ENCODE measurements around the gene PSIP1. TPM values are rescaled to one million over a fixed set of nuclear protein-coding genes. Genes with fewer than 3 reads are reported as not detected.

The PSIP1 gene
- total RNA-seq, 2 donors from 2014 or later, result 25.5 to 41.2 TPM

GRCh38 chr9:15421990-15422371 lies 88.8 kb downstream of the PSIP1 start:
- Histone ChIP-seq H3K27ac (peak overlapping the region; percentile 90), H3K9ac (ENCODE audit: low read depth in 2 of 2, low read length in 2 of 2) (peak overlapping the region; percentile 58 to 97), H3K4me1 (peaks cover 19% of the 10 kb centered on the region), H3K9me3 (no peaks in the 10 kb centered on the region), H3K27me3 (no peaks in the 10 kb centered on the region), H3K4me3 (peak overlapping the region; percentile 98), H3K36me3 (no peaks in the 10 kb centered on the region)
- DNase-seq, result no peak
- TF ChIP-seq, protein P1, sequence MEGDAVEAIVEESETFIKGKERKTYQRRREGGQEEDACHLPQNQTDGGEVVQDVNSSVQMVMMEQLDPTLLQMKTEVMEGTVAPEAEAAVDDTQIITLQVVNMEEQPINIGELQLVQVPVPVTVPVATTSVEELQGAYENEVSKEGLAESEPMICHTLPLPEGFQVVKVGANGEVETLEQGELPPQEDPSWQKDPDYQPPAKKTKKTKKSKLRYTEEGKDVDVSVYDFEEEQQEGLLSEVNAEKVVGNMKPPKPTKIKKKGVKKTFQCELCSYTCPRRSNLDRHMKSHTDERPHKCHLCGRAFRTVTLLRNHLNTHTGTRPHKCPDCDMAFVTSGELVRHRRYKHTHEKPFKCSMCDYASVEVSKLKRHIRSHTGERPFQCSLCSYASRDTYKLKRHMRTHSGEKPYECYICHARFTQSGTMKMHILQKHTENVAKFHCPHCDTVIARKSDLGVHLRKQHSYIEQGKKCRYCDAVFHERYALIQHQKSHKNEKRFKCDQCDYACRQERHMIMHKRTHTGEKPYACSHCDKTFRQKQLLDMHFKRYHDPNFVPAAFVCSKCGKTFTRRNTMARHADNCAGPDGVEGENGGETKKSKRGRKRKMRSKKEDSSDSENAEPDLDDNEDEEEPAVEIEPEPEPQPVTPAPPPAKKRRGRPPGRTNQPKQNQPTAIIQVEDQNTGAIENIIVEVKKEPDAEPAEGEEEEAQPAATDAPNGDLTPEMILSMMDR (IDR thresholded peaks at IDR 0.05), result no peak
- intact Hi-C loops (cut with DNase I), result loop anchor here (5.0 kb wide), 1 partner anchor 115 kb away; the partner anchor contains the start of gene TTC39B

GRCh38 chr9:15421532-15421931 lies 89.2 kb downstream of the PSIP1 start:
- Histone ChIP-seq H3K27ac (peak overlapping the region; percentile 90), H3K9me3 (no peaks in the 10 kb centered on the region), H3K27me3 (no peaks in the 10 kb centered on the region), H3K4me1 (peaks cover 19% of the 10 kb centered on the region), H3K36me3 (no peaks in the 10 kb centered on the region), H3K9ac (ENCODE audit: low read depth in 2 of 2, low read length in 2 of 2) (peak overlapping the region in 1 of 2 donors; percentile 97), H3K4me3 (no peak overlapping the region)
- DNase-seq, result peak; percentile 41
- intact Hi-C loops (cut with DNase I), result loop anchor here (5.0 kb wide), 1 partner anchor 114 kb away; the partner anchor contains the start of gene TTC39B
- TF ChIP-seq, protein P1 (IDR thresholded peaks at IDR 0.05), result no peak

DNA sequence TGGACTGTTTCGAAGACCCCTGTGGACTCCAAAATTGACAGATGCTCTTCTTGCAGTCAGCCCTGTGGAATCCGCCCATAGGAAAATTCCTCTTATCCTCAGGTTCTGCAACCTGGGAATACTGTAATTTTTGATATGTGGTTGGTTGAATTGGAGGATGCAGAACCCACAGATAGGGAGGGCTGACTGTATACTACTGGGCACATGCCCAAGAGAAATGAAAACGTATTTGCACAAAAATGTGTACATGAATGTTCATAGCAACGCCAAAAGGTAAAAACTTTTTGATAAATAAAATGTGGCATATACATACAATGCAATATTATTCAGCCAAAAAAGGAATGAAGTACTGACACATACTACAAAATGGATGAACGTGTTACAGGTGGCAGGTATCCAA lies 90.0 kb downstream of the PSIP1 start:
- Histone ChIP-seq H3K4me3 (no peak overlapping the region), H3K4me1 (peaks cover 18% of the 10 kb centered on the region), H3K27ac (no peak overlapping the region), H3K9ac (ENCODE audit: low read depth in 2 of 2, low read length in 2 of 2) (no peak overlapping the region), H3K36me3 (no peaks in the 10 kb centered on the region), H3K27me3 (no peaks in the 10 kb centered on the region), H3K9me3 (no peaks in the 10 kb centered on the region)
- DNase-seq, result no peak
- TF ChIP-seq, protein P1 (IDR thresholded peaks at IDR 0.05), result no peak
- intact Hi-C loops (cut with DNase I), result loop anchor here (5.0 kb wide), 1 partner anchor 113 kb away; the partner anchor contains the start of gene TTC39B

DNA sequence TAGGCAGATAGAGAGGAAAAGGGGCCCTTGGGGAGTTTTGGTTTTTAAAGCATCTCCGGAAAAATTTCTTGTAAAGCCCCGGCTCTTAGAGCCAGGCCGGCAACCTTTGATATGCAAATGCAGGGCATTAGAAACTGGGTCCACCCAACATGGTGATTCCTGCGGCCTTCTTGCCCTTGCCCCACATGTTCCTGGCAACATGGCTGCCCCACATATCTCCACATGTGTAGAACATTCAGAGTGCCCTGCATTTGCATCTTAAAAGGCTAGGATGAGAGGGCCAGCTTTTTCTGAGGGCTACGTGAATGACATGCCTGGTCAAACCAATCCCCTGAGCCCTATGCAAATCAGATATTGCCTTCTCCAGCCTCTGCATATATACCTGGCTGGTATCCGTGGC lies 93.1 kb downstream of the PSIP1 start:
- DNase-seq, result no peak
- Histone ChIP-seq H3K9me3 (no peaks in the 10 kb centered on the region), H3K4me1 (peaks cover 6% of the 10 kb centered on the region), H3K27me3 (no peaks in the 10 kb centered on the region), H3K36me3 (no peaks in the 10 kb centered on the region), H3K9ac (ENCODE audit: low read depth in 2 of 2, low read length in 2 of 2) (no peak overlapping the region), H3K27ac (no peak overlapping the region), H3K4me3 (no peak overlapping the region)
- TF ChIP-seq, protein P1 (IDR thresholded peaks at IDR 0.05), result no peak
- intact Hi-C loops (cut with DNase I), result loop anchor here (5.0 to 10.0 kb wide), 2 partner anchors 143 to 205 kb away; no protein-coding TSS in a partner anchor

GRCh38 chr9:15416880-15417279 lies 93.9 kb downstream of the PSIP1 start:
- H3K9me3 ChIP-seq, result no peaks in the 10 kb centered on the region

More at GRCh38 chr9:15416880-15417279, 93.9 kb downstream of the PSIP1 start:
- no peak overlapping the region for H3K9ac ChIP-seq (ENCODE audit: low read depth in 2 of 2, low read length in 2 of 2)
- H3K27ac ChIP-seq, result no peak overlapping the region
- H3K36me3 ChIP-seq, result no peaks in the 10 kb centered on the region
- H3K4me3 ChIP-seq, result no peak overlapping the region
- TF ChIP-seq, protein P1 (IDR thresholded peaks at IDR 0.05), result peak; percentile 45
- intact Hi-C loops (cut with DNase I), result loop anchor here (5.0 to 10.0 kb wide), 2 partner anchors 142 to 205 kb away; no protein-coding TSS in a partner anchor
- H3K27me3 ChIP-seq, result no peaks in the 10 kb centered on the region
- DNase-seq, result peak; percentile 69
- peaks cover 5% of the 10 kb centered on the region for H3K4me1 ChIP-seq

Other genes with a start within 250 kb of the PSIP1 start
- 10 to 100 TPM; 27.2 to 32.2 TPM for gene TTC39B, start 203.8 kb downstream of the PSIP1 start, total RNA-seq
- gene SNAPC3, start 88.1 kb downstream of the PSIP1 start, total RNA-seq, result 10 to 100 TPM; 36.9 to 56.6 TPM
- gene CCDC171, start 42.1 kb upstream of the PSIP1 start, total RNA-seq, result 1 to 10 TPM; 2.3 TPM